Measurements from ENCODE around the gene EIF3CL. TPM values are rescaled to one million over a fixed set of nuclear protein-coding genes. Genes with fewer than 3 reads are reported as not detected.

EIF3CL gene
- total RNA-seq: 153 TPM

GRCh38 chr16:28403220-28404072, at the start of gene EIF3CL:
TSS of gene EIF3CL (minus strand) at chr16:28403841. CDS start at chr16:28403618, 223 bp downstream.

GRCh38 chr16:28363408-28363807, 40.2 kb downstream of the EIF3CL start, which contains the start of gene NPIPB6:
TSS of gene NPIPB6 (minus strand) at chr16:28363508. CDS start at chr16:28362822, 686 bp downstream.

Small RNA genes within 50 kb of the gene (small RNA-seq; reads per million reads assigned to genes)
- not detected for gene AC138904.2 (ENCODE audit: low replicate concordance)
- gene MIR6862-1 (ENCODE audit: low replicate concordance): not detected

Other genes starting within 250 kb of the EIF3CL start
- 90.1 TPM for gene XPO6, start 191.9 kb downstream of the EIF3CL start, total RNA-seq
- 7.2 TPM for gene SBK1, start 111.3 kb downstream of the EIF3CL start, total RNA-seq
- 2.4 TPM for gene NPIPB6, start 40.3 kb downstream of the EIF3CL start, total RNA-seq
- gene NPIPB7, start 68.5 kb upstream of the EIF3CL start, total RNA-seq: not detected
- gene CLN3, start 88.2 kb upstream of the EIF3CL start, total RNA-seq: 24.5 TPM
- gene APOBR, start 90.8 kb upstream of the EIF3CL start, total RNA-seq: 3.3 TPM
- gene IL27, start 103.0 kb upstream of the EIF3CL start, total RNA-seq: not detected
- 4.1 TPM for gene NUPR1, start 135.1 kb upstream of the EIF3CL start, total RNA-seq
- 18.4 TPM for gene SGF29, start 150.1 kb upstream of the EIF3CL start, total RNA-seq
- gene SULT1A2, start 193.2 kb upstream of the EIF3CL start, total RNA-seq: 0.47 TPM
- 31.4 TPM for gene SULT1A1, start 206.2 kb upstream of the EIF3CL start, total RNA-seq
- 0.70 TPM for gene NPIPB8, start 234.2 kb upstream of the EIF3CL start, total RNA-seq

Measured in metanephros (tissue), 2 donors.